ENCODE data around the gene ATG4C. TPM values are rescaled to one million over a fixed set of nuclear protein-coding genes. Genes with fewer than 3 reads are reported as not detected.

Gene ATG4C
- total and polyA plus RNA-seq, 2 of the 4 experiments (the other 2 are of a cell fraction) = 4.7 to 7.2 TPM

DNA sequence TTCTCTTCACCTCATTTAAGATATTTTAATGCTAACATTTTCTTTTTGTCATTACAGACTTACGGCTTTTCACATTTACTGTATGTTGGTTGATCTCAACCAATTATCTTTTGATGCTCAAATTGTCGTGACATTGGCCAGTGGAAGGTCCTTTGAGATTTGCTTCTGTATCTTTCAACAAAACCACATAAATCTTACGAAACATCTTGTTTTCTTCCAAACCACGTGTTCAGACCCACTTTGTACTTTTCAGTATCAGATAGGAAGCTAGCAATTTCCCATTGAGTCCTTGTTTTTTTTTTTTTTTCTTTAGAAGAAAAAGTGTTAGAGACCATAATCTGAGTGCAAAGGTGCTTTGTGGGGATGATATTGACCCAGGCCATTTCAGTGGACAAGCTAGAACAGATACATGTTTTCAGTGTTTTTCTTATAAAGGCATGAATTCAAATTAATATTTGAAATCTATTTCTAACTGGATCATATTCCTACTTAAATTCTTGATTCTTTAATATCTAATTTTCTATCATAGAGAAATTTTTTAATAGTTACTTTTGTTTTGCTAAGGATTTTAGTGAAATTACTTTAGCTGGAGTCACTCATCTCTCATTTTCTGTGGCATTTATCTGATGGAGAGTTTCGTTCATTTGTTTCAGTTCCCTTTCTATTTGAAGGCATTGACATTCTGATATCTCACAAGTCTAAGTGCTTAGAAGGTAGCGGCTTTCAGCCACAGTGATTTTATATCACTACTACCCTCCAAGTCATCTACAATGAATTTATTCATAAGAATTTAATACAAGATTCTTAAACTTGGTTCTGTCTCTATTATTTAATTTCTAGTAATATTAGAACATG is 26.7 kb downstream of the ATG4C start:
- Histone ChIP-seq H2BK15ac (ENCODE audit: low read depth, low read length) (no peak overlapping the region), H2AFZ (replicated peaks; ENCODE audit: low read length, poor library complexity) (no peak overlapping the region), H3K9me3 (ENCODE audit: control insufficient read depth, insufficient read depth, low read length) (no peaks in the 10 kb centered on the region), H3K4me3 (ENCODE audit: insufficient read depth, low read depth, low read length) (no peak overlapping the region), H4K5ac (ENCODE audit: low read depth, low read length) (no peak overlapping the region), H3K14ac (replicated peaks; ENCODE audit: low read depth, low read length) (no peak overlapping the region), H3K4ac (ENCODE audit: low read depth, low read length) (no peak overlapping the region), H2BK120ac (ENCODE audit: low read depth, low read length) (no peak overlapping the region), H2BK5ac (ENCODE audit: low read depth, low read length, poor library complexity, severe bottlenecking) (no peak overlapping the region), H3K27me3 (ENCODE audit: control insufficient read depth, insufficient read depth, low read length) (no peaks in the 10 kb centered on the region), H2AK9ac (replicated peaks; ENCODE audit: low read depth, low read length, poor library complexity) (no peak overlapping the region), H3K27ac (ENCODE audit: insufficient read depth, low read length) (no peak overlapping the region), H3K23ac (ENCODE audit: low read depth, low read length) (no peak overlapping the region), H3K36me3 (ENCODE audit: control insufficient read depth, insufficient read depth, low read length) (no peaks in the 10 kb centered on the region), H4K20me1 (ENCODE audit: insufficient read depth, low read length) (no peaks in the 10 kb centered on the region), H3K4me2 (ENCODE audit: low read depth, low read length) (no peak overlapping the region), H3K56ac (ENCODE audit: extremely low read depth, insufficient read depth, low read length) (no peak overlapping the region), H3K79me1 (ENCODE audit: low read depth in 1 of 2, low read length in 2 of 2) (0 out of 4 replicates have a peak, but pooled peaks cover 0 to 3% of the 10 kb centered on the region in 2 experiments), H3K4me1 (ENCODE audit: control insufficient read depth, insufficient read depth, low read length) (no peaks in the 10 kb centered on the region), H2BK20ac (ENCODE audit: low read depth, low read length) (no peak overlapping the region), H4K8ac (ENCODE audit: low read depth in 2 of 2, low read length in 2 of 2) (no peak overlapping the region), H4K91ac (ENCODE audit: insufficient read depth, low read depth, low read length) (no peak overlapping the region), H3K9me1 (ENCODE audit: insufficient read depth, low read length) (no peaks in the 10 kb centered on the region), H3K18ac (ENCODE audit: low read depth, low read length) (no peak overlapping the region), H2AK5ac (ENCODE audit: low read depth, low read length) (no peak overlapping the region), H3K9ac (ENCODE audit: low read depth, low read length) (no peak overlapping the region)
- DNase-seq (no peak), ATAC-seq (ENCODE audit: low read depth) (no peak)
- BruUV-seq (replicated peaks) = no TSS peak
- dilution Hi-C loops (cut with HindIII; ENCODE audit: low sequenced_read_pairs, unreplicated experiment) (no loop called here), in situ Hi-C loops (cut with MboI; ENCODE audit: low sequenced_read_pairs) (no loop called here), intact Hi-C loops (cut with micrococcal nuclease) (no loop called here)
- ChIA-PET CTCF (interaction anchor here (0.6 kb wide), 1 partner anchor 529 kb away, joined by 4 read pairs; no protein-coding TSS in a partner anchor), POLR2A (ENCODE audit: unreplicated experiment) (no interaction called here)
- TF ChIP-seq CEBPB (IDR thresholded peaks at IDR 0.05; ENCODE audit: low read depth, low read length) (no peak), MXI1 (IDR thresholded peaks at IDR 0.05; ENCODE audit: borderline replicate concordance, low read depth, low read length) (no peak), POLR2A (IDR thresholded peaks at IDR 0.05; ENCODE audit: low read depth, low read length) (no peak), BHLHE40 (IDR thresholded peaks at IDR 0.05; ENCODE audit: low read depth, low read length) (no peak), NFE2L2 (IDR thresholded peaks at IDR 0.05; ENCODE audit: low read depth, low read length) (no peak), FOS (IDR thresholded peaks at IDR 0.05; ENCODE audit: low read depth, low read length) (no peak), MAZ (IDR thresholded peaks at IDR 0.05; ENCODE audit: borderline replicate concordance, low read depth, low read length) (no peak)
- TF ChIP-seq, protein P1, sequence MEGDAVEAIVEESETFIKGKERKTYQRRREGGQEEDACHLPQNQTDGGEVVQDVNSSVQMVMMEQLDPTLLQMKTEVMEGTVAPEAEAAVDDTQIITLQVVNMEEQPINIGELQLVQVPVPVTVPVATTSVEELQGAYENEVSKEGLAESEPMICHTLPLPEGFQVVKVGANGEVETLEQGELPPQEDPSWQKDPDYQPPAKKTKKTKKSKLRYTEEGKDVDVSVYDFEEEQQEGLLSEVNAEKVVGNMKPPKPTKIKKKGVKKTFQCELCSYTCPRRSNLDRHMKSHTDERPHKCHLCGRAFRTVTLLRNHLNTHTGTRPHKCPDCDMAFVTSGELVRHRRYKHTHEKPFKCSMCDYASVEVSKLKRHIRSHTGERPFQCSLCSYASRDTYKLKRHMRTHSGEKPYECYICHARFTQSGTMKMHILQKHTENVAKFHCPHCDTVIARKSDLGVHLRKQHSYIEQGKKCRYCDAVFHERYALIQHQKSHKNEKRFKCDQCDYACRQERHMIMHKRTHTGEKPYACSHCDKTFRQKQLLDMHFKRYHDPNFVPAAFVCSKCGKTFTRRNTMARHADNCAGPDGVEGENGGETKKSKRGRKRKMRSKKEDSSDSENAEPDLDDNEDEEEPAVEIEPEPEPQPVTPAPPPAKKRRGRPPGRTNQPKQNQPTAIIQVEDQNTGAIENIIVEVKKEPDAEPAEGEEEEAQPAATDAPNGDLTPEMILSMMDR (conservative IDR thresholded peaks at IDR 0.05; ENCODE audit: low read depth, low read length) = no peak
- WGBS, 2 experiments (ENCODE audit: extremely low coverage in 2 of 2, insufficient read length in 1 of 2) = no CpG with 5 or more reads among the region's 6 CpGs

All from IMR-90 (cell line).